GM12891 (cell line): ENCODE measurements around the gene SPARC.

Source experiments
- POLR2A ChIP-seq: IDR thresholded peaks from 2 replicates; pipeline ENCODE4 v1.6.1; 2011; ENCODE audit warnings: low read depth, low read length, control low read depth
- POLR2AphosphoS5 ChIP-seq: IDR thresholded peaks from 2 replicates; pipeline ENCODE4 v1.6.1; 2011; ENCODE audit warnings: low read depth, low read length, control low read depth
- SPI1 ChIP-seq: IDR thresholded peaks from 2 replicates; pipeline ENCODE4 v1.6.1; 2011; ENCODE audit warnings: low read depth, low read length, control low read depth
- TAF1 ChIP-seq: IDR thresholded peaks from 2 replicates; pipeline ENCODE4 v1.6.1; 2011; ENCODE audit warnings: low read depth, low read length, control low read depth

GRCh38 chr5:151671950-151672349 is 14.8 kb downstream of the SPARC start:
- TF ChIP-seq POLR2A = no peak
- no peak for TF ChIP-seq POLR2AphosphoS5
- no peak for TF ChIP-seq SPI1
- no peak for TF ChIP-seq TAF1
